GM21717 (cell line): ENCODE results near the gene TMCC3.
A peak's percentile ranks its signal among the peaks of the same experiment; 100 is the strongest.
"Not testable (repeated sequence)": the region's sequence is repeated elsewhere in the genome, so short reads cannot be mapped to it uniquely, and the experiment has no call there.

Experiments
- ATAC-seq: cut with Tn5 transposase; IDR thresholded peaks from one replicate; pipeline ENCODE4 v1.9.1; 2021; ENCODE audit warnings: mild to moderate bottlenecking, moderate library complexity; ENCODE audit not compliant: unreplicated experiment

Gene TMCC3

GRCh38 chr12:94637390-94638113 lies 12.8 kb downstream of the TMCC3 start:
- ATAC-seq, result no peak

DNA sequence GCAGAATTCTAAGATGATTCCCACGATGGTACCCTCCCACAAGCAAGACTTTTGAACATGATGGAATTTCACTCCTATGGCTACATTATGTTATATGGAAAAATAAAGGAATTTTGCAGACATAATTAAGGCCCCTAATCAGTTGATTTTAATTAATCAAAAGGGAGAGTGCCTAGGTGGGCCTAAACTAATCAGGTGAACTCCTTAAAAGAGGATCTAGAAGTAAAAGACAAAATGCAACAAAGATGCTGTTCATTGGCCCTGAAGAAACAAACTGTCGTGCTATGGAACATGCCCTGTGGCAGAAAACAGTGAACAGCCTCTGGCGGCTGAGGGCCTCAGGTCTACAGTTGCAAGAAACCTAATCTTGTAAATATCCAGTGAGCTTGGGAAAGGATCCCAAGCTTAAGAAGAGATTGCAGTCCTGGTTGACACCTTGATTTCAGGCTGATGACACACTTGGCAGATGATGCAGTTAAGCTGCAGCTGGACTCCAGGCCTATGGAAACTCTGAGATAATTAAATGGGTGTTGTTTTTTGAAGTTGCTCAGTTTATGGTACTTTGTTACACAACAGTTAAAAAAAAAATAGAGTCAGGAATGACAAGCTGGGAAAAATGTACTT lies 13.8 kb downstream of the TMCC3 start:
- ATAC-seq, result no peak

DNA sequence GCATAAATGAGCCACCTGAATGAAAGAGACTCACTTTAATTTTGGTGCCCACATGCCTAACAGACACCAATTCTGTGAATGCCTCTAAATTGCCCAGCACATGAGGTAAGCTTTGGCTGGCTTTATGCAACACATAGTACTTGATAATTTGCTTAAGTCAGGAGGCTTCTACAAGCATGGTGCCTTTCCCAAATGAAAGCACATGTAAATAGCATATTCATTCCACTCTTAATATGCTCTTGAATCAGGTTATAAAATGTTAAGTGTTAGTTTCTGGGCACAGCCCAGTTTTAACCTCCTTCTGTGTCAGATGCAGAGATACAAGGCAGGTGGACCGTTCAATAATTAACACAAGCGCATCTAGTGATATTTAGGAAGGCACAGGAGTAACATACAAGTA lies 15.6 kb downstream of the TMCC3 start:
- no peak for ATAC-seq

DNA sequence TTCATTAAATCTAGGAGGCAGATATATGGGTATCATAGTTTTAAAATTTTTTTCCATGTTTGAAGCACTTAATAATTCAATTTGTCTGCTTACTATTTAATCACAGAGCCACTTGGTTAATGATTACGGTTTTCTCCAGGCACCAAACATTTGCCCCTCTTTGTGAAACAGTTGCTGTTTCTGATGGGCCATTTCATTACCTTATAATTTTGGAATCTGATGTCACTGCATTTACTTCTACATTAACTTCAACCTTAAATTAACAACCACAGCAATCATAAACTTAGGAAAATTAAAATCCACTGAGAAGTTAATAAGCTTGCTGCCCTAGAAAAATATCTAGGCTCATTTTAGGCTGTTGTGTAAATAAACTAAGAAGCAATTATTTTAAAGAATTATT lies 17.0 kb downstream of the TMCC3 start:
- ATAC-seq, result no peak

- no peak for ATAC-seq
Observed at GRCh38 chr12:94631058-94631457, 19.3 kb downstream of the TMCC3 start.

GRCh38 chr12:94628819-94629472 lies 21.4 kb downstream of the TMCC3 start:
- ATAC-seq, result no peak

DNA sequence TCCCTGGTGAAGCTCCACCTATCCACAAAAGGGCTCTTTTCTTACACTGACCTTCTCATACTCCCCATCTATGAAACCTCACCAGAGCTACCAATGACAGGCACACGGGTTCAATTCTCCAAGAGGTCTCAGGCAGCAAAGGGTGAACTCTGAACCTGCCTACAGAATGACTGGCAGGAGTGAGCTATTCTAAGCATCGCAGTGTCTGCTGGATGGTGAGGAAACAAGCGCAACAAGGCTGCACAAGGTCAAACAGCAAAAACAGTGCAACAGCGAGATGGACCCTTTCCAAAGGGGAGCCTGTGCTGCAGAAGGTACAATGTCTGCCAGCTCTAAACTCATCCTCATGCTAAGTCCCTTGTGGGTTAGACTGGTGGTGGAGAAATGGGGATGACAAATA lies 22.0 kb downstream of the TMCC3 start:
- no peak for ATAC-seq

GRCh38 chr12:94625531-94625930 lies 24.8 kb downstream of the TMCC3 start:
- no peak for ATAC-seq

- no peak for ATAC-seq
Observed at GRCh38 chr12:94623161-94623920, 27.0 kb downstream of the TMCC3 start.

DNA sequence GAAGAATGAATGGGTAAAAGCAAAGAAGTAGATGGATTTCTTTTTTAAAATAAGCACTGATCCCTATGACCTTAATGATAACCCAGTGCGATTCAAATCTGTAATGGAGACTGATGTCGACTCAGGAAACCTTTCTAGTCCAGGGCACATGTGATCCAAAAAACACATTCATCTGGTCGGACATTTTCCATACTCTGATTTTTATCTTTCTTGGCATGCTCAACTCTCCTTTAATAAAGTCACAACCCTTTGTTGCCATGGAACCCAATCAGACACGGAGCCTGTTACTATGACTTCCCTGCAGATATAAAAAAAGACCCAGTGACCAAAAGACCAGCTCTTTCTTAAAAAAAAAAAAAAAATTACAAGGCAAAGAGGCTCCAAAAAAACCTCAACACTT lies 27.9 kb downstream of the TMCC3 start:
- ATAC-seq, result no peak

DNA sequence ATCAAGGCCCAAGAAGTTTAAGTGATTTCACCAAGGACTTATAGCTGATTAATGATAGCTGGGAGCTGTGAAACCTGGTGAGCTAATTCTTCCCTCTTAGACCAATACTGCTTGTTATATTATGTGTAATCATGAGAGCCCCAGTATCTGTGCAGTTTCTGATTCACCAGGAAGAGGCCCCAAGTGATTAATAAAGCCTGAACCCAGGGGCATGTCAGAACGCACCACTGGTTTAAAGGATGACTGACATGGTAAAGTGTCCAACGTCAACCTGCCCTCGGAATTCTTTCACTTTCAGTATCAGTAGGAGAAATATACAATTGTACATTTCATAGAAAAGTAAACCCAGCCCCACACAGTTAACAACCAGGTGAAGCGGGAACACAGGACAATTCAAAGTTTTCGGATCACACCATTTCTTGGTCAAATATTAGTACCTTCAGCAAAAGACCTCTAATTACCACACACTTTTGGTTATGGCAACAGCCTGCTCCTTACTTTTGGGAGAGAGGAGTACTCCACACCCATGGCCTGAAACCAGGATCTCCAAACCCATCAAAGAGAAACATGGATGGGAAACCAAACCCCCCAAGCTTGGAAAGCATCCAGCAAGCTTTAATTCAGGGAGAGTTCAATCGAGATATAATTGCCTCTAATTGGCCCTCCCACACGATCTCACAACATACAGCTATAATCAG lies 28.5 kb downstream of the TMCC3 start:
- peak; percentile 98 for ATAC-seq

- no peak for ATAC-seq
Observed at GRCh38 chr12:94620621-94621020, 29.7 kb downstream of the TMCC3 start.

- ATAC-seq, result no peak
Observed at GRCh38 chr12:94618995-94619695, 31.2 kb downstream of the TMCC3 start.

DNA sequence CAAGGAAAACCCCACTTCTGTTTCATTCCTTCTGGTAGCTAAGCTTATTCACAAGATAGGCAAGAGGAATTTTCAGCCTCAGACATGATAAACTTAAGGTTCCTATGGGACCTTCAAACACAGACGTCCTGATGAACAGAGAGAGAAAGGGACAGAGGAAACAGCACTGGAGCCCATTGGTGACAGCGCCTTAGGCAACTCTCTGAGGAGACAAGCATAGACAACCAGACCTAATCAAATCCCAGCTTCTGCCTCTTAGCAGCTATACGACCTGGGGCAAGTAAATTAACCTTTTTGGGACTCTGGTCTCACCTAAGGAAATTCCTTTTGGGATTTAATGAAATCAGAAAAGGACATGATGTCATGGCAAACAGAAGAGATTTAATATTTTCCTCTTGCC lies 33.3 kb downstream of the TMCC3 start:
- ATAC-seq, result no peak

DNA sequence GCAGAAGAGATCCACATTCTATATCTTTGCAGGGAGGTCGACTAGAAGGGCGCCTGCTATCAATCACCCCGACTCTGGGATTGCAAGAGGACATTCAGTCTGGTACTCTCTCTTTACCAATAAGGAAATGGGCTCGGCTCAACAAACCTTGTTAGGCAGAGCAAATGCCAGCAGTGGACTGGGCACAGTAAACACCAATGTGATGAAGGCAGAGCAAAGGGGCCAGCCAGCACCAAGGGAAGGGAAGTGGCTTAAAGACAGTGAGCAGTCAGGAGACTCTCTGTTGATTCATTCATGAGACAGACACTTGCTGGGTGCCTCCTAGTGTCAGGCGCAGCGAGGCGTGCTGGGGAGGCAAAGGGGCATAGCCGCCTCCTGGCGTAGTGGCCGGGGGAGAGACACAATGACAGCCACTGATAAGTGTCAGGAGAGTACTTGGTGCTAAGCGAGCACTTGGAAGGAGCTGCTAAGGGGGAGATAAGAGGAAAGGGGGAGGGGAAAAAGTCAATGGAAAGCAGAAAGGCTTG lies 34.1 kb downstream of the TMCC3 start:
- ATAC-seq, result no peak

DNA sequence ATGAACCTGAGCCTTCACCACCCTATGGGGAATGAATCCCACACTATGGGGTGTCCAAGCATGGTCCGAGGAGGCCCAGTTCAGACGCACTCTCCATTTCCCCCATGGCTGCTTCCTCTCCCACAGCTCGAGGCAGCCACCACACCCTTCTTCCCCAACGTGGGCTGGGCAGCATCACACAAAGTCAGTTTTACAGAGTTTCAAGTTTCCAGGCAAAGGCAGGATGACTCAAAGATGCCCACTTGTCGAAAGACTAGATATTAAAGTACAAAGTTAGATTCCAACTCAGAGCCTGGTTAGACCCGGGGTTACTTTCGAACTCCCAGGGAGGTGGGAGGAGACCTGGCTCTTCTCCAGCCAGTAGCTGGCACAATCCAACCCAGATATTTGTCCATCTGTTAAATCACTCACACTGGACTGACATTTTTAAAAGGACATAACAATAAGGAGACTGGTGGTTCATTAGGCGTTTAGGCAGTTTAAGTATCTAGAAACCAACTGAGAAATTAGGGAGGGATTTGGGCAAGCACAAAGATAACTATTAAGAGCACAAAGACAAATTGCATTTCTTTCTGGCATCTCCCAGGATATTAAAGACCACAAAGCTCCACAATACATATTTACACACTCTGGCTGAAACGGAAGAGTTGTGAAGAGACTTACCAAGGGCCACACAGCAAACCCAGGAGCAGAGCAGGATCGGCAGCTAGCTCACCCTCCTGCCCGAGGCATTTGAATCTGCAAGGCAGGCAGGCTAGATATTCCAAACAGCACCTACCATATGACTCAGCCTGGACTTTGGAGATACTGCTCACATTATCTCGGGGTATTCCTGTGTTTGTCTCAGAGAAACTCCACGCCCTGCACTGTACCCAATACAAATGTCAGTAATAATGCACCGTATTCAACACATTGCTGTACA lies 34.8 kb downstream of the TMCC3 start:
- ATAC-seq, result no peak

GRCh38 chr12:94614288-94614721 lies 36.1 kb downstream of the TMCC3 start:
- ATAC-seq, result no peak

GRCh38 chr12:94609917-94610443 lies 40.4 kb downstream of the TMCC3 start:
- ATAC-seq, result no peak

GRCh38 chr12:94606810-94607209 lies 43.5 kb downstream of the TMCC3 start:
- ATAC-seq, result not testable (repeated sequence)
